GM18508 (cell line): ENCODE data around the gene PCNX2.
"Not testable (repeated sequence)": the region's sequence is repeated elsewhere in the genome, so short reads cannot be mapped to it uniquely, and the experiment has no call there.

ENCODE experiments used
- ATAC-seq: cut with Tn5 transposase; IDR thresholded peaks from one replicate; pipeline ENCODE4 v1.9.1; 2021; ENCODE audit warnings: moderate number of reproducible peaks; ENCODE audit not compliant: insufficient read depth, unreplicated experiment

PCNX2 gene

GRCh38 chr1:233113009-233113879, 182.3 kb downstream of the PCNX2 start:
- ATAC-seq: peak; percentile 82

GRCh38 chr1:233112186-233113008, 183.1 kb downstream of the PCNX2 start:
- no peak for ATAC-seq

GRCh38 chr1:233111731-233112130, 183.8 kb downstream of the PCNX2 start:
- ATAC-seq: no peak

GRCh38 chr1:233109096-233109495, 186.4 kb downstream of the PCNX2 start:
- ATAC-seq: no peak

- ATAC-seq: not testable (repeated sequence)
Observed at GRCh38 chr1:233107716-233108130, 187.8 kb downstream of the PCNX2 start.

GRCh38 chr1:233107130-233107660, 188.3 kb downstream of the PCNX2 start:
- ATAC-seq: no peak

GRCh38 chr1:233105225-233105624, 190.3 kb downstream of the PCNX2 start:
- no peak for ATAC-seq

- ATAC-seq: no peak
Observed at GRCh38 chr1:233102341-233102740, 193.2 kb downstream of the PCNX2 start.

- no peak for ATAC-seq
Observed at GRCh38 chr1:233097959-233098580, 197.5 kb downstream of the PCNX2 start.

GRCh38 chr1:233097546-233097945, 198.0 kb downstream of the PCNX2 start:
- ATAC-seq: no peak

GRCh38 chr1:233094691-233095090, 200.8 kb downstream of the PCNX2 start:
- no peak for ATAC-seq

- ATAC-seq: no peak
Observed at GRCh38 chr1:233094269-233094668, 201.3 kb downstream of the PCNX2 start.

GRCh38 chr1:233090746-233091494, 204.6 kb downstream of the PCNX2 start:
- no peak for ATAC-seq

- ATAC-seq: no peak
Observed at GRCh38 chr1:233089251-233089650, 206.3 kb downstream of the PCNX2 start.

- ATAC-seq: no peak
Observed at GRCh38 chr1:233088613-233089012, 206.9 kb downstream of the PCNX2 start.

- no peak for ATAC-seq
Observed at GRCh38 chr1:233086961-233087881, 208.3 kb downstream of the PCNX2 start.

GRCh38 chr1:233085566-233085965, 210.0 kb downstream of the PCNX2 start:
- ATAC-seq: no peak

GRCh38 chr1:233082778-233083550, 212.6 kb downstream of the PCNX2 start:
- peak; percentile 68 for ATAC-seq
